Stimulated activated CD4-positive, alpha-beta T cell treated with anti-CD3 and anti-CD28 coated beads, Interleukin-1b, Interleukin-23, amount 100 ng/mL, for 1 hour (primary cell): Measurements from ENCODE around the gene THAP4.
"Not testable (repeated sequence)": the region's sequence is repeated elsewhere in the genome, so short reads cannot be mapped to it uniquely, and the experiment has no call there.

Experiments
- DNase-seq, 2 donors: peaks; one replicate each; pipeline ENCODE4 v3.0.0-alpha.2; 2020; ENCODE audit warnings: low read depth in 2 of 2

Gene THAP4

DNA sequence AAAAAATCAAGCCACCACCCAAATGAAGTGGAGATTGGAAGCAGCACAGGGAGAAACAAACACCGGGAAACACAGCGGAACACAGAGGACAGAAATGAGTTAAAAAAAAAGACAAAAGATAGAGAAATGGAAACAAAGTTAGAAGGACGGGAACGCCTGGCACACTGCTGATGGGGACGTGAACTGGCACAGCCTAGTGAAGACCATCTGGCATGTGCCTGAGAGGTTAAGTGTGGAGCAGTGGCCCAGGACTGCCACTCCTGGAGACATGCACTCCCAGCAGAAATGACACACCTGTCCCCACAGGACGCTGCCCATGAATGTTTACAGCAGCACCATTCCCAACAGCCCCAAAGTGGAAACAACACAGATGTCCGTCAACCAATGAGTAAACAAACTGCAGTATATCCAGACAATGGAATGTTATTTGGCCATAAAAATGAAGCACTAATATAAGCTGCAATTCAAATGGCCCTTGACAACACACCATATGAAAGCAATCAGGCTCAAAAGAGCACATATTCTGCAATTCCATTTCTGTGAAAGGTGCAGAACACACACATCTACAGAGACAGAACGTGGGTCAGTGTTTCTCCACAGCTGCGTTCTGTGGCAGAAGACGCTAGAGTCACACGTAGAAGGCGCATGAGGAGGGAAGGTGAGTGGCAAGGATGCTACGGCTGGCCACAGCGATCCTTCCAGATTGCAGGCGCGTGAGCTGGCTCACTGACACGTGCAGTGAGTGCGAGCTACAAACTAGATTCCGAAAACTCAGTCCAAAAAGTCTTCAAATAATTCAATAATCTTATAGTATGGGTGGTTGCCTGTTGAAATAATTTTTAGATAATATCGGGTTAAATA lies 24.6 kb downstream of the THAP4 start:
- DNase-seq, result no peak

DNA sequence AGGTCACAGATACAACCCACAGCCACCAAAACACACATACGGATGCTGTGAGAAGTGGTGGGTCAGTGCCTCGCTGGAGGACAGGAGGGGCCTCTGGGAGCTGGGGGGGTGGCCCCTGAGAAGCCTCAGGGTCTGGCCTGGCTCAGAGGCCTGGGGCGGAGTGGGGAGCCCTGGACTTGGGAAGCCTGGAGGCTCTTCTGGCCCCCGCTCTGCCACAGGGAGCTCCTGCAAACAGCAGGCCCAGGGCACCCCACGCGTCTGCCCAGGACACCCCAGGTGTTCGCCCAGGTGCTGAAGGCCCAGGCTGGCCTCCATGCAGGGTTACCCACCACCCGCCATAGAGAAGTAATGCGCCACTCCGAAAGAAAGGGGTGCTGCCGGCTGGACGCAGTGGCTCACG lies 25.9 kb downstream of the THAP4 start:
- DNase-seq, result no peak

DNA sequence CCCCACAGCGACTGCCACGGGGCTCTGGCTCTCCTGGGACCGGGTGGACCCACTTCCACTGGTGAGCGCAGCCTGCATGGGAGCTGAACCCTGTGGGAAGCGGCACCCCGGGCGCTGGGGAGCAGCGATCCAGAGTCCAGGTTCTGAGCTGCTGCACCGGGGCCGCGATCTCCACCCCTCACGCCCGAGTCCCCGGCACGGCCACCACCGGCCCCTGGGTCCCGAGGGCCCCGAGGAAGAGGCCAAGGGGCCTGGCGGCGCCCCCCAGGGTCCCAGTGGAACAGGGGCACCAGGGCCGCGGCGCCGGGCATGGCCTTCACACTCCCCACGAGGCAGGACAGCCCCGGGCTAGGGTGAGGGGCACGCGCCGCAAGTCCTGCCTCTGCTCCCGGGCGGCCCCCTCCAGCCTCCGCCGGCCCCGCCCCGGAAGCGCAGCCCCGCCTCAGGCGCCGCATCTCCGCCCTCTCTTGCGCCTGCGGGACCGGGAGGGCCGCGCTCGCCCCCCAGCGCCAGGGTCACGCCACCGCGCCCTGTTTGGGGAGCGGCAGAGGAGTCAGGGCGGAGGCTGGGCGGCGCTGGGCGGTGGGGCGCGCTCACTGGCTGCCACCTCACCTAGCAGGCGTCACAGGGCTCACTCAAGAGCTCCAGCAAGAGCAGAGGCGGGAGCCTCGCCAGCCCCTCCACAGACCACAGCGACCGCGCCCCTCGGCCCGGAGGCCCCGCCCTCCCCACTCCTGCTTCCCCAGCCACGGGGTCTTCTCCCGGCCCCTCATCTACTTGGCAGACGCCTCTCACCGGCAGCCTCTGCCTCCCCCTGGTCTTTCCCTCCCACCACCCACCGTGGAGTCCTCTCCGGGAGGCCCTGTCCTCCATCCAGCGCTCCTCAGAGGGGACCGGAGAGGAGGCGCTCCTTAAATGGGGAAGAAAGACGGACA lies 26.8 kb downstream of the THAP4 start:
- DNase-seq, result peak; percentile 73 to 80

- no peak for DNase-seq
Measured at GRCh38 chr2:241608881-241609280, 28.1 kb downstream of the THAP4 start.

GRCh38 chr2:241607162-241607885 lies 29.6 kb downstream of the THAP4 start:
- DNase-seq, result no peak

DNA sequence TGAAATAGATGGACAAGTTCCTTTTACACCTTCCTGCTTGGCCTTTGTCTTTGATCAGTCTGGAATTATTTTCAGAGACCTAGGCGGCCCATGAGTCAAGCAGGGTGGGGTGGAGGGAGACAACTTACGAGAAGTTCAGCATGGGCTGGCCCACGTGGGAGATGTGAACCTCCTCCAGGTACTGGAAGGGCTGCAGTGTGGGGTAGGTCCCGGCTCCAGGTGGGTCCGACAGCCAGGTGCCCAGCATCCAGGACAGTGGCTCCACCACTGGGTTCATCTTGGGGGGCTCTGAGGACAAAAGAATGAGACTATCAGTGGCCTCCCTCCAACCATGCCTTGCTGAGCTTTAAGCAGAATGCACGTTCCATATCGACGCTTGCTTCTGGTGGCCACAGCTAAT lies 30.8 kb downstream of the THAP4 start:
- no peak for DNase-seq

DNA sequence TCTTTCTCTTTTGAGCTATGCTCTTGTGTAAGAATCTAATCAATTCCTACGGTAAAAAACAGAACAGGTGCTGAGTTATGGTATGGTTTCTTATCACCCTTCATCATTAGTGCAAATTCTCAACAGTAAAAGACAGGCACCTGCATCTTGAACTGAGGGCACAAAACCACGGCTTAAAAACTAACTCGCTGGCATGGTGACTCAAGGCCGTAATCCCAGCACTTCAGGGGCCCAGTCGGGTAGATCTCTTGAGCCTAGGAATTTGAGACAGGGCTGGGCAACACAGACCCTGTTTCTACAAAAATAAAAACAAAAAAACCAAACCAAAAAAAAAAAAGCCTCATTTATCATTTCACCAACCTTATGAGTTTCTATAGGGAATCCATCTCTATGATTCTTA lies 33.3 kb downstream of the THAP4 start:
- no peak for DNase-seq

GRCh38 chr2:241602720-241603119 lies 34.2 kb downstream of the THAP4 start:
- DNase-seq, result no peak

GRCh38 chr2:241601841-241602240 lies 35.1 kb downstream of the THAP4 start:
- no peak for DNase-seq

GRCh38 chr2:241599615-241600014 lies 37.3 kb downstream of the THAP4 start:
- no peak for DNase-seq

DNA sequence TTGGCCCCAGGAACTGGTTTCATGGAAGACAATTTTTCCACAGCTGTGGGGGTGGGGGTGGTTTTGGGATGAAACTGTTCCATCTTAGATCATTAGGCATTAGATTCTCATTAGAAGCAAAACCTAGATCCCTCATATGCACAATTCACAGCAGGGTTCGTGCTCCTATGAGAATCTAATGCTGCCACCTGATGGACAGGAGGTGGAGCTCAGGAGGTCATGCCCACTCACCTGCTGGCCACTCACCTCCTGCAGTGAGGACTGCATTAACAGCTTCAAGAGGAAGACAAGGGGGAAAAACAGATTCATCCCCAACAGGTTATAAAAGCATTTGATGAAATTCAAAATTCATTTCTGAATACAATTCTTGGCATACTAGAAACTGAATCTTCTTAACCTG lies 38.5 kb downstream of the THAP4 start:
- DNase-seq, result no peak

GRCh38 chr2:241598061-241598460 lies 38.9 kb downstream of the THAP4 start:
- DNase-seq, result no peak

DNA sequence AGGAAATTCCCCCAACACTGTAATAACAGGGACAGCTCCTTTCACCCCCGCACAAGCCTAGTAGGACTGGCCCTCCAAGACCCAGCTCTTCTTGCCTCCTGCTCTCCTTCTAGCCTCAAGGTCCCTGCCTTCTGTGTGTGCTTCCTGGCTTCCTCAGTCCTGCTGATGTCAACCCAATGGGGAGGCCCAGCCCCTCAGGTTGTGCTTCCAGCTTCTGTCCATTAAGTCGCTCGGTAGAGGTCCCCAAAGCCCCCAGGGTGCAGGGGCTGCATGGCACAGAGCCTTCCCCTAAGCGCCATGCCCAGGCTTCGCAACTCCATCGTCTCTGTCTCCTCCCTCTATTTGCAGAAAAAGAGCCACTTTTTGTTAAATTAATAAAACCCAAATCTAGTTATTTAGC lies 39.4 kb downstream of the THAP4 start:
- DNase-seq, result no peak

GRCh38 chr2:241595600-241596140 lies 41.3 kb downstream of the THAP4 start:
- no peak for DNase-seq

DNA sequence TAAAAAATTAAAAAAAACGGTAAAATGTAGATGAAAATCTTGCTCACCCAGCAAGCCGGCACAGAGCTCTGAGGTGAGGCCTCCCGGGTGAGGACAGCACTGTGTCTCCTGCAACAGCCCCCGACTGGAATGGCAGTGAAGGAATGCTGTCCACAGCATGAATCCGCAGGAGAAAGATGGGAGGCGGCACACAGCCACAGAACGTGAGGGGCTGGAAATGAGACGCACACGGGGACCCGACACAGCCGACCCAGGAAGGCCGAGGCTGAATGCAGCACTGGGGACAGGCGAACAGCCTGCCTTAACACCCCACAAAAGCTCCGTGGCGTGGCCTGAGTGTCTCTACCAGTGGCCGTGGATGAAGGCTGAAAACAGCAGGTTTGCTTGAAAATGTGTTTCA lies 43.7 kb downstream of the THAP4 start:
- DNase-seq, result no peak

DNA sequence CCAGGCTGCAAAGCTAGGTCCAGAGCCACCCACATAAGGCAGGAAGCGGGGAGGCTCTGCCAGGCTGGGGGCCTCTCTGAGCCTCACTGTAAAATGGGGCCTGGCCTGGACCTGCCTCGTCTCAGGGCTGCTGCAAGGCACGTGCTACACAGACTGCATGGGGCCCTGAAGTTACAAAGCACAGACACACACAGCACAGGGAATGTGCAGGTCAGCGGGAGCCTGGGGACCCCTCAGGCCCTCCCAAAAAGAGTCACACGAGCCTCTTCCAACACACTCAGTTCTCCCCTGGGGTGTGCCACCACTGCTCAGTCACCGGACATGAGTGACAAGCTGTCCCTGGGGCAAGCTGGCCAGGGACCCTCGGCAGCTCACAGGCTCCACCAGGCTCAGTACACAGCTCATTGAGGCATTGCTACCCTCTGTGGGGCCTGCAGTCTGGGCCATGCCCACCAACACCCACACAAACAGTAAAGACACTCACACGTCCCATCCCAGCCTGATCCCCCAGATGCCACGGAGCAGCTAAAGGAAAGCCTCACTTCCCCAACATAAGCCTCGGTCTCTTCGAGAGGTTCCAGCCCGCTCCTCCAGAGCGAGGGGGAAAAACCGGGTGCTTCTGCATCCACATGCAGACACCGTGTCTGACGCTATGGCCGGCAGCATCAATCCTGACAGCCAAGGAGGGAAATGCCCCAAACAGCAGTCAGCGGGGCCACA lies 44.7 kb downstream of the THAP4 start:
- DNase-seq, result no peak

- DNase-seq, result not testable (repeated sequence)
Measured at GRCh38 chr2:241590496-241591455, 46.2 kb downstream of the THAP4 start.

DNA sequence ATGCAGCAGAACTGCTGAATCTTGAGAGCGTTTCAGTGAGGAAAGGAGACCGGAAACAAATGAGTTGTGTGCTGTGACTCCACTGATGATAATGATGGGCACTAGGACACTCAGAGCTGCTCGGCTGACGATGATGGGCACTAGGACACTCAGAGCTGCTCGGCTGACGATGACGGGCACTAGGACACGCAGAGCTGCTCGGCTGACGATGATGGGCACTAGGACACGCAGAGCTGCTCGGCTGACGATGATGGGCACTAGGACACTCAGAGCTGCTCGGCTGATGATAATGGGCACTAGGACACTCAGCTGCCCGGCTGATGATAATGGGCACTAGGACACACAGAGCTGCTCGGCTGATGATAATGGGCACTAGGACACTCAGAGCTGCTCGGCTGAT lies 47.1 kb downstream of the THAP4 start:
- DNase-seq, result not testable (repeated sequence)

- DNase-seq, result no peak
Measured at GRCh38 chr2:241586564-241587264, 50.2 kb downstream of the THAP4 start.
